Esophagus muscularis mucosa (tissue), 4 donors: Measurements from ENCODE around the gene TSEN54. TPM values are rescaled to one million over a fixed set of nuclear protein-coding genes. Genes with fewer than 3 reads are reported as not detected.

ENCODE experiments used
- DNase-seq: peaks from one replicate; pipeline ENCODE4 v3.0.0-alpha.2; 2017; ENCODE audit errors: extremely low spot score
- H3K27ac ChIP-seq, 4 donors: fragments of 200-600 bp; sonication (generic); replicated peaks in 1 of 4; 1 replicate in 3 of 4; 2 replicates in 1 of 4; pipeline ENCODE4 v1.5.1; 2016 to 2019; ENCODE audit warnings: mild to moderate bottlenecking in 1 of 4
- H3K27me3 ChIP-seq, 4 donors: fragments of 200-600 bp; sonication (generic); one replicate each; pipeline versions ENCODE4 v1.5.1 to v1.6.0; 2016 to 2019
- H3K36me3 ChIP-seq, 4 donors: fragments of 200-600 bp; sonication (generic); one replicate each; pipeline ENCODE4 v1.5.1; 2016 to 2019
- H3K4me1 ChIP-seq, 4 donors: fragments of 200-600 bp; sonication (generic); one replicate each; pipeline ENCODE4 v1.5.1; 2016 to 2019
- H3K4me3 ChIP-seq, 4 donors: fragments of 200-600 bp; sonication (generic); 1 replicate in 2 of 4; 2 replicates in 2 of 4; pipeline ENCODE4 v1.5.1; 2016 to 2019; ENCODE audit warnings: mild to moderate bottlenecking in 4 of 4, moderate library complexity in 1 of 4
- H3K9me3 ChIP-seq, 4 donors: fragments of 200-600 bp; sonication (generic); 1 replicate in 3 of 4; 2 replicates in 1 of 4; pipeline ENCODE4 v1.5.1; 2016 to 2019
- CTCF ChIP-seq, 3 experiments: fragments of 200-600 bp in 2 of 3; fragments of 450-650 bp in 1 of 3; sonication (generic) in 2 of 3; IDR thresholded peaks; one replicate each; pipeline ENCODE4 v1.5.1; 2017 to 2019; ENCODE audit warnings: antibody characterized with exemption in 3 of 3, mild to moderate bottlenecking in 2 of 3, moderate library complexity in 1 of 3
- EP300 ChIP-seq: sonication (generic); formaldehyde crosslinking; IDR thresholded peaks from one replicate; pipeline ENCODE4 v1.6.1; 2017; ENCODE audit warnings: antibody characterized with exemption
- POLR2A ChIP-seq: fragments of 450-650 bp; IDR thresholded peaks from one replicate; pipeline ENCODE4 v1.6.1; 2017; ENCODE audit warnings: antibody characterized with exemption, moderate library complexity, mild to moderate bottlenecking, low read depth
- POLR2AphosphoS5 ChIP-seq, 2 donors: sonication (generic); formaldehyde crosslinking; IDR thresholded peaks; one replicate each; pipeline ENCODE4 v1.6.1; 2017; ENCODE audit warnings: antibody characterized with exemption in 2 of 2
- WGBS: methylation state at CpG from one replicate; pipeline ENCODE4 v1.1.5; 2018; 5-methylcytosine and 5-hydroxymethylcytosine counted together
- intact Hi-C: fragments of 100-400 bp; cut with DNase I; formaldehyde crosslinking; loops from one replicate; pipeline ENCODE4 v1.15.1; 2023
- total RNA-seq, 4 donors: library from RNA; depleted of rRNA; stranded (reverse); fragments of >200 nt; gene quantifications; one replicate each; pipeline versions ENCODE4 v1.1.0 to v1.2.1, GENCODE V29; 2016

TSEN54 gene
- total RNA-seq, 4 donors from 2014 or later, result 14.5 to 32.1 (median 24.1) TPM

DNA sequence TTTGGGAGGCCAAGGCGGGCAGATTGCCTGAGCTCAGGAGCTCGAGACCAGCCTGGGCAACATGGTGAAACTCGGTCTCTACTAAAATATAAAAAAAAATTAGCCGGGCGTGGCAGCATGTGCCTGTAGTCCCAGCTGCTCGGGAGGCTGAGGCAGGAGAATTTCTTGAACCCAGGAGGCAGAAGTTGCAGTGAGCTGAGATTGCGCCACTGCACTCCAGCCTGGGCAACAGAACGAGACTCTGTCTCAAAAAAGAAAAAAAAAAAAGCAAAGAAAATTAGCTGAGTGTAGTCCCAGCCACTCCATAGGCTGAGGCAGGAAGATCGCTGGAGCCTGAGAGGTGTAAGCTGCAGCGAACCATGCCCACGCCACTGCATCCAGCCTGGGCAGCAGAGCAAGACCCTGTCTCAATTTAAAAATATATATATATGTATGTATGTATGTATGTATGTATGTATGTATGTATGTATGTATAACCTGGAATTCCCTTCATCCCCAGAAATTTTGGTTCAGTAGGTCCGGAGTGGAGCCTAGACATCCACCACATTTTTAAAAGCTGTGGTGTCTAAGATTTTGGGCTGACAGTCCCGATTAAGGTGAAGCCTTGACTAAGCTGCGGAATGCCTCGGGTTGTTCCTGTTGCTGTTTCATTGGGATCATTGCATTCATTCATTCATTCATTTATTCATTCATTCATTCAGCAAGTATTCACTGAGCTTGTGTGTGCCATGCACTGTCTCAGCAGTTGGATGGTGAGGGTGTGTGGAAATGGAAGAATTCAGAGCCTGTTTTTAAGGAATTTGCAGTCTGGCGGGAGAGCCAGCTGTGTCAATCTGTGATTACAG lies 34.0 kb upstream of the TSEN54 start:
- Histone ChIP-seq H3K4me3 (no peak overlapping the region), H3K36me3 (peaks cover 0 to 20% (median 2%) of the 10 kb centered on the region in 4 donors), H3K9me3 (no peaks in the 10 kb centered on the region), H3K27ac (peak overlapping the region in 1 of 4 donors; percentile 28), H3K27me3 (no peaks in the 10 kb centered on the region), H3K4me1 (peaks cover 31 to 82% (median 71%) of the 10 kb centered on the region in 4 donors)
- TF ChIP-seq POLR2A (no peak), POLR2AphosphoS5 (IDR thresholded peaks at IDR 0.05) (no peak)
- no peak for DNase-seq
- WGBS, result 75% methylated on average over 15 of the region's 16 CpGs
- intact Hi-C loops, result no loop called here

DNA sequence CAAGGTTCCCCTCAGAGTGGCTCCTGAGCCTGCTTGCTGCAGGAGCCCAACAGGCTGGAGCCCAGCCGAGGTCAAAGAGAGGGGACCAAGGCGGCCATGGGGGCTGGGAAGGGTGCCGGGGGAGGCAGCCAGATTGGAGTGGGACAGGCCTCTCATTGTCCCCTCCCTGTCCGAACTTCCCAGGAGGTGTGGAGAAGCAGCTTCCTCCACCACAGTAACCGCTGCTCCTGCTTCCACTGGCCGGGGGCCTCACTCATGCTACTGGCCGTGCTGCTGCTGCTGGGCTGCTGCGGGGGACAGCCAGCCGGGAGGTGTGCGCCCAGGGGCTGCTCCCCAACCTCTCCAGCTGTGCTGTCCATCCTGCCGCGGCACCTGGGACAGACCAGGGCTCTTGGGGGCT lies 30.6 kb upstream of the TSEN54 start:
- Histone ChIP-seq H3K4me1 (peaks cover 51 to 88% (median 84%) of the 10 kb centered on the region in 4 donors), H3K9me3 (no peaks in the 10 kb centered on the region), H3K36me3 (peaks cover 0 to 33% (median 9%) of the 10 kb centered on the region in 4 donors), H3K4me3 (no peak overlapping the region), H3K27me3 (no peaks in the 10 kb centered on the region), H3K27ac (no peak overlapping the region)
- 100% methylated on average over 2 of the region's 12 CpGs for WGBS
- intact Hi-C loops, result no loop called here
- TF ChIP-seq CTCF (IDR thresholded peaks at IDR 0.05) (no peak), EP300 (no peak), POLR2A (no peak), POLR2AphosphoS5 (IDR thresholded peaks at IDR 0.05) (no peak)
- no peak for DNase-seq

DNA sequence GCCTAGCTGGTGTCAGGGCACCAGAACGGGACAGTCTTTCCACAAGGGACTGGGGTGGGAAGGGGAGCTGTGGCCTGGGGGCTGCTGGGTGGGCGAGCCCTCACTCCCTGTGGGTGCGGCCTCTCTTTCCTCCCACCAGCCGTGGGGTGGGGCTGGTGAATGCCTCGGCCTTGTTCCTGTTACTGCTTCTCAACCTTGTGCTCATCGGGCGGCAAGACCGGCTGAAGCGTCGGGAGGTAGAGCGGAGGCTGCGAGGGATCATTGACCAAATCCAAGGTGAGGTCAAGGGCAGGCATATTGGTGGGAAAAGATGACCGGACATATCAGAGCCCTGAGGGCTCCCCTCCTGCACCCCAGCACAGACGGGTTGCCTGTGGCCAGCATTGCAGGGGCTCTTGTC lies 30.2 kb upstream of the TSEN54 start:
- Histone ChIP-seq H3K27me3 (no peaks in the 10 kb centered on the region), H3K36me3 (peaks cover 1 to 33% (median 14%) of the 10 kb centered on the region in 4 donors), H3K9me3 (no peaks in the 10 kb centered on the region), H3K4me1 (peaks cover 51 to 89% (median 84%) of the 10 kb centered on the region in 4 donors), H3K4me3 (no peak overlapping the region), H3K27ac (no peak overlapping the region)
- DNase-seq, result no peak
- WGBS, result 87% methylated on average over 12 of the region's 14 CpGs
- no peak for TF ChIP-seq POLR2AphosphoS5 (IDR thresholded peaks at IDR 0.05)
- TF ChIP-seq CTCF (IDR thresholded peaks at IDR 0.05), result no peak
- TF ChIP-seq EP300, result no peak
- TF ChIP-seq POLR2A, result no peak
- intact Hi-C loops, result no loop called here

- intact Hi-C loops, result no loop called here
- H3K4me1 ChIP-seq, result peaks cover 49 to 83% (median 78%) of the 10 kb centered on the region in 4 donors
These were observed 29.4 kb upstream of the TSEN54 start for GRCh38 chr17:75486951-75487350.

More at GRCh38 chr17:75486951-75487350, 29.4 kb upstream of the TSEN54 start:
- DNase-seq, result no peak
- H3K36me3 ChIP-seq, result peaks cover 9 to 41% (median 22%) of the 10 kb centered on the region in 4 donors
- no peak for TF ChIP-seq CTCF (IDR thresholded peaks at IDR 0.05)
- TF ChIP-seq POLR2A, result no peak
- TF ChIP-seq POLR2AphosphoS5 (IDR thresholded peaks at IDR 0.05), result no peak
- no peak for TF ChIP-seq EP300
- 58% methylated on average over 4 of the region's 5 CpGs for WGBS
- no peak overlapping the region for H3K4me3 ChIP-seq
- no peaks in the 10 kb centered on the region for H3K9me3 ChIP-seq
- peak overlapping the region in 2 of 4 donors; percentile 36 to 54 for H3K27ac ChIP-seq
- H3K27me3 ChIP-seq, result no peaks in the 10 kb centered on the region
